Measurements from ENCODE around the gene CD2BP2. TPM values are rescaled to one million over a fixed set of nuclear protein-coding genes. Genes with fewer than 3 reads are reported as not detected.
A peak's percentile ranks its signal among the peaks of the same experiment; 100 is the strongest.

CD2BP2 gene
- total RNA-seq, 1 donor from 2014 or later = 77.2 TPM

- Mint-ChIP-seq H3K9me3 (ENCODE audit: unreplicated experiment) (no peaks in the 10 kb centered on the region), H3K36me3 (ENCODE audit: low read depth, unreplicated experiment) (peaks cover 29% of the 10 kb centered on the region), H3K4me3 (ENCODE audit: unreplicated experiment) (peak overlapping the region; percentile 79), H3K27me3 (ENCODE audit: unreplicated experiment) (peaks cover 34% of the 10 kb centered on the region), H3K27ac (ENCODE audit: unreplicated experiment) (peak overlapping the region; percentile 61), H3K4me1 (ENCODE audit: unreplicated experiment) (peaks cover 22% of the 10 kb centered on the region)
- peak; percentile 55 for TF ChIP-seq CTCF (IDR thresholded peaks at IDR 0.05; ENCODE audit: unreplicated experiment)
- DNase-seq (ENCODE audit: low spot score) = no peak
Observed at GRCh38 chr16:30352488-30353401, 2.4 kb downstream of the CD2BP2 start.

GRCh38 chr16:30351586-30352419, 3.3 kb downstream of the CD2BP2 start:
- DNase-seq (ENCODE audit: low spot score) = no peak
- no peaks in the 10 kb centered on the region for H3K9me3 Mint-ChIP-seq (ENCODE audit: unreplicated experiment)
- H3K27me3 Mint-ChIP-seq (ENCODE audit: unreplicated experiment) = peaks cover 30% of the 10 kb centered on the region
- H3K36me3 Mint-ChIP-seq (ENCODE audit: low read depth, unreplicated experiment) = peaks cover 22% of the 10 kb centered on the region
- TF ChIP-seq CTCF (IDR thresholded peaks at IDR 0.05; ENCODE audit: unreplicated experiment) = no peak
- H3K4me1 Mint-ChIP-seq (ENCODE audit: unreplicated experiment) = peaks cover 15% of the 10 kb centered on the region
- peak overlapping the region; percentile 61 for H3K27ac Mint-ChIP-seq (ENCODE audit: unreplicated experiment)
- peak overlapping the region; percentile 31 for H3K4me3 Mint-ChIP-seq (ENCODE audit: unreplicated experiment)

- Mint-ChIP-seq H3K36me3 (ENCODE audit: low read depth, unreplicated experiment) (peaks cover 22% of the 10 kb centered on the region), H3K9me3 (ENCODE audit: unreplicated experiment) (no peaks in the 10 kb centered on the region), H3K4me1 (ENCODE audit: unreplicated experiment) (peaks cover 11% of the 10 kb centered on the region), H3K27ac (ENCODE audit: unreplicated experiment) (no peak overlapping the region), H3K27me3 (ENCODE audit: unreplicated experiment) (peaks cover 26% of the 10 kb centered on the region), H3K4me3 (ENCODE audit: unreplicated experiment) (no peak overlapping the region)
- no peak for DNase-seq (ENCODE audit: low spot score)
- no peak for TF ChIP-seq CTCF (IDR thresholded peaks at IDR 0.05; ENCODE audit: unreplicated experiment)
Observed at GRCh38 chr16:30351001-30351441, 4.1 kb downstream of the CD2BP2 start.

GRCh38 chr16:30350134-30350871, 4.8 kb downstream of the CD2BP2 start:
- Mint-ChIP-seq H3K27ac (ENCODE audit: unreplicated experiment) (no peak overlapping the region), H3K4me1 (ENCODE audit: unreplicated experiment) (peaks cover 10% of the 10 kb centered on the region), H3K4me3 (ENCODE audit: unreplicated experiment) (no peak overlapping the region), H3K9me3 (ENCODE audit: unreplicated experiment) (no peaks in the 10 kb centered on the region), H3K27me3 (ENCODE audit: unreplicated experiment) (peaks cover 22% of the 10 kb centered on the region), H3K36me3 (ENCODE audit: low read depth, unreplicated experiment) (peaks cover 22% of the 10 kb centered on the region)
- no peak for TF ChIP-seq CTCF (IDR thresholded peaks at IDR 0.05; ENCODE audit: unreplicated experiment)
- DNase-seq (ENCODE audit: low spot score) = no peak
